Stimulated activated CD4-positive, alpha-beta T cell treated with anti-CD3 and anti-CD28 coated beads, Interleukin-2, amount 100 ng/mL, for 4 hours (primary cell): ENCODE measurements around the gene MXD1.
"Not testable (repeated sequence)": the region's sequence is repeated elsewhere in the genome, so short reads cannot be mapped to it uniquely, and the experiment has no call there.

Experiments used
- DNase-seq: peaks from one replicate; pipeline ENCODE4 v3.0.0-alpha.2; 2020; ENCODE audit warnings: low read depth

MXD1 gene, protein sequence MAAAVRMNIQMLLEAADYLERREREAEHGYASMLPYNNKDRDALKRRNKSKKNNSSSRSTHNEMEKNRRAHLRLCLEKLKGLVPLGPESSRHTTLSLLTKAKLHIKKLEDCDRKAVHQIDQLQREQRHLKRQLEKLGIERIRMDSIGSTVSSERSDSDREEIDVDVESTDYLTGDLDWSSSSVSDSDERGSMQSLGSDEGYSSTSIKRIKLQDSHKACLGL

DNA sequence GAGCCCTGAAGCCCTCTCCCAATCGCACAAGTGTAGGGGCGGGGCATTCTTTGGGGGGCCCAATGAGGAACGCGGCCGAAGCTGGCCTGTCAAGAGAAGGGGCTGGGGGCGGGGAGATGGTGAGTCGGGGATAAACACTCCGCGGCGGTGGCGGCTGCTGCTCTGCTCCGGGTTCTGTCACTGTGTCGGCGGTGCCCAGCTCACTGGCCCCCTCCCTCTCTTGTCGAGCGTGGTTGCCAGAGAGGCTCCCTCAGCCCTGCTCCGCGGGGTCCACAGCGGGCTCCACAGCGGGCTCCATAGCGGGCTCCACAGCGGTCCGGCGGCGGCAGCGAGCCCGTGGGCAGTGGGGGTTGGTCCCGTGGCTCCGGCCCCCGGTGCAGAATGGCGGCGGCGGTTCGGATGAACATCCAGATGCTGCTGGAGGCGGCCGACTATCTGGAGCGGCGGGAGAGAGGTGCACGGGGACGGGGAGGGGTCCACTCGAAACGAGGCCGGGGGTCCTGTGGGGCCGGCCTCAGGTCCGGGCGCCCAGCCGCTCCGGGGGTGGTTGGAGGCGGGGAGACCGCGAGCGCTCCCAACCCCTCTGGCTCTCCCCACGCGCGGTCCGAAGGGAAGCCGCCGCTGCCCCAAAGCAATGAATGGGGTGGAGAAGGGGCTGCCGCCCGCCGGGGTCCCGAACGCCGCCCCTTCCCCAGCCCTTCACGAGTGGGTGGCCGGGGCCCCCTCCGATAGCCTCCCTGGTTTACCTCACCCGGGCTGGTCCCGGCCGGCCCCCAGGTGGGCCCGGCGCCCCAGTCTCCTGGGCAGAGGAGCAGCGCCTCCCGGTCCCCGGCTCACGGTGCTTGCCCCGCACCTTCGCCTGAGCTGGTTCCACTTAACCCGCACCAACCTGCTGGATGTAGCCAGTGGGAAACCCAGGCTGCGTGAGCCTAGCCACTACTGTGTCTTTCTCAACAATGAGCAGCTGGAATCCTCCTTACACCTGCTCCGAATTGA, at the start of gene MXD1:
TSS of gene MXD1 (plus strand) at position 160 of the 996 bp plus-strand sequence. CDS start at position 382, 222 bp downstream.
- DNase-seq = no peak

DNA sequence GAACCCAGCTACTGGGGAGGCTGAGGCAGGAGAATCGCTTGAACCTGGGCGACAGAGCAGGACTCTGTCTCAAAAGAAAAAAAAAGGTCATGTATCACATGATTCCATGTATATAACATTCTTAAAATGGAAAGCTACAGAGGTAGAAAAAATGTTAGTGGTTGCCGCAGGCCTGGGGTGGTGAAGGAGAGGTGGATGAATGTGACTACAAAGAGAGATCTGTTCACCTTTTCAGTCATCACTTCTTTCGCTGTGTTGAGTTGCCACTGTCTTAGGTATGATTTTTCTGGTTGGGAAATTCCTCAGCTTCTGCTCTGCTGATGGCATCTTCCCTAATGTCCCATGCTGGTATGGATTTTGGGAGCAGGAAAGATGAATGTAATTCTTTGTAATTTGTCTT, 26.5 kb upstream of the MXD1 start:
- no peak for DNase-seq

- no peak for DNase-seq
Measured at GRCh38 chr2:69889302-69889701, 25.6 kb upstream of the MXD1 start.

DNA sequence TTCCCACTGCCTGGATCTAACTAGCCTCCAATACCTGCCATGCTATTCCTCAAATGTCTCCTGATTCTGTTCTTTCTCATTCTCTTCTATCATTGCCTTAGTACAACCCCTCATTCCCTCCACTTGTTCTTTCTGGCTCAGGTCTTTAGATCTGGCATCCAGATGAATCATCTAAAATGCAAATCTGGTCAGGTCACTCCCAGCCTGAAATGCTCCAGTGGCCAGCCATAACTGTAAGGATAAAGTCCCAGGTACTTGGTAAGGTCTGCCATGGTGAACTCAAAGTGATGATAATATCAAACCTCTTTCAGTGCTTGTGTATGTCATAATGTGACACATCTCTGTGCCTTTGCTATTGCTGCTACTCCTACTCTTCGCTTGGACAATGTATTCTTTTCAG, 24.0 kb upstream of the MXD1 start:
- no peak for DNase-seq

DNA sequence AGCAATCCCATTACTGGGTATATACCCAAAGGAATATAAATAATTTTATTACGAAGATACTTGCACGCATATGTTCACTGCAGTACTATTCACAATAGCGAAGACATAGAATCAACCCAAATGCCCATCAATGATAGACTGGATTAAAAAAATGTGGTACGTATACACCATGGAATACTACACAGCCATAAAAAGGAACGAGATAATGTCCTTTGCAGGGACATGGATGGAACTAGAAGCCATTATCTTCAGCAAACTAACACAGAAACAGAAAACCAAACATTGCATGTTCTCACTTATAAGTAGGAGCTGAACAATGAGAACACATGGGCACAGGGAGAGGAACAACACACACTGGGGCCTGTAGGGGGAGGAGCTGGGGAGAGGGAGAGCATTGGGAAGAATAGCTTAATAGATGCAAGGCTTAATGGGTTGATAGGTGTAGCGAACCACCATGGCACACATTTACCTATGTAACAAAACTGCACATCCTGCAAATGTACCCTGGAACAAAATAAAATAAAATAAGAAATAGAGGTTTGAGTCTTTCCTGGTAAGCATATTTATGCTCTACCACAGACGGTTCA, 22.0 kb upstream of the MXD1 start:
- not testable (repeated sequence) for DNase-seq

DNA sequence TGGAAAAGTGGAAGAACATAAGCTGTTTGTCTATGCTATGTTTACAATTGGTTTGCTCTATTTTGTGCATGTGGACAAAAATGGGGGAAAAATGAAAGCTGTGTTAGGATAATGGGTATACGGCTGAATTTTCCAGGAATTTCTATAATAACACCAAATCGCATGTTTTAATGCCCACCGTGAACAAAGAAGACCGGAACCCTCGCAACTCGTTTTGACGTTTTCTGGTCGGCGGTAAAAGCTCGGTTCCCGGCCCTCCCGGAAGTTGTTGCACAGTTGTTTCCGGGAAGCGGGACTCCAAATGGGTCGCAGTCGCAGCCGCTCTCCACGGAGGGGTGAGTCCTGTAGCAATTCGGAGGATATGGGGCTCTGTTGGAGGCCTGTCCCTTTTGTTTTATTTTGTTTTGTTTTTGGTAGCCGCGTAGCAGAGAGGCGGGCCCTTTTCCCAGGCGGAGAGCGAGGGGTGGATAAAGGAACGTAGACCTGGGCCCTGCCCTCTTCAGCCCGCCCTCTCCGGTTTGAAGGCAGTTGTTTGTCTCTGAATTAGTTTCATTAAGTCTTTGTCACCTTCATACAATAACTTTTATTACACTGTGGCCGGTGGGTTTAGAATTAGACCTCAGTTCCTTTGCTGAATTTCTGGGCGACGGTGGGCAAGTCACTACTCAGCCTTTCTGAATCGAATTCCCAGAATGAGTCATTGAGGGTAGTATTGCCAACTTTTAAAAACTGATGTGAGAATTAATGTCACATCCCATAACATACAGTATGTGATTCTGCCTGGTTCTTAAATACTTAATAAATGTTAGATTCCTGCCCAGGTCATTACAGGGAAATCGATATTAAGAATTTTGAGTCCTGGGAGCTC, 21.0 kb upstream of the MXD1 start, which contains the start of gene SNRNP27:
TSS of gene SNRNP27 (plus strand) at position 273 of the 868 bp plus-strand sequence. CDS start at position 302, 29 bp downstream.
- DNase-seq = peak; percentile 66

DNA sequence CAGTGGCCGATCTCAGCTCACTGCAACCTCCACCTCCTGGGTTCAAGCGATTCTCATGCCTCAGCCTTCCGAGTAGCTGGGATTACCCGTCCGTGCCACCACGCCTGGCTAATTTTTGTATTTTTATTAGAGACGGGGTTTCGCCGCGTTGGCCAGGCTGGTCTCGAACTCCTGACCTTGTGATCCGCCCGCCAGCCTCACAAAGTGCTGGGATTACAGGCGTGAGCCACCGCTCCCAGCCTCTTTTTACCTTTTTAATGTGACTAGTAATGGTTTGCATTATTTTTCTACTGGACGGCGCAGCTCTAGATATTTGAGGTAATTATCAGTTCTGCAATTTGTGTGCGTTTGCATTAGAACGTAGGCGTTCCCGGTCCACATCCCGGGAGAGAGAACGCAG, 20.2 kb upstream of the MXD1 start:
- not testable (repeated sequence) for DNase-seq

- DNase-seq = no peak
Measured at GRCh38 chr2:69902213-69902922, 12.5 kb upstream of the MXD1 start.

DNA sequence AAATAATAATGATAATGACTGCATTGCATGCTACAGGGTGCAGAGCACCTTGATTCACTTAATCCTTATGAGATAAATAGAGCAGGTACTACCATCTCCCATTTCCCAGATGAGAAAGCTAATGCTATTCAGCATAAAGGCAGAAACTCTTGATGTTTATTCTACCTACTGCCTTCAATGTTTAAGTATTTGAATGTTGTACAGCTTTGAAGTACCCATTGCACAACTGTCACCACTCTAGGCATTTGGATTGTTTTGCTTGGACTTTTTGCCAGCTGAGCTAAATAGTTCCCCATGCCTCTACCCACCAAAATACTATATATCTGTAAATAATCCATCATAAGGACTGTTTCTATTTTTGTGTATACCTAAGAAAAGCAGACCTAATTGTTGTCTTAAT, 7.7 kb upstream of the MXD1 start:
- no peak for DNase-seq

DNA sequence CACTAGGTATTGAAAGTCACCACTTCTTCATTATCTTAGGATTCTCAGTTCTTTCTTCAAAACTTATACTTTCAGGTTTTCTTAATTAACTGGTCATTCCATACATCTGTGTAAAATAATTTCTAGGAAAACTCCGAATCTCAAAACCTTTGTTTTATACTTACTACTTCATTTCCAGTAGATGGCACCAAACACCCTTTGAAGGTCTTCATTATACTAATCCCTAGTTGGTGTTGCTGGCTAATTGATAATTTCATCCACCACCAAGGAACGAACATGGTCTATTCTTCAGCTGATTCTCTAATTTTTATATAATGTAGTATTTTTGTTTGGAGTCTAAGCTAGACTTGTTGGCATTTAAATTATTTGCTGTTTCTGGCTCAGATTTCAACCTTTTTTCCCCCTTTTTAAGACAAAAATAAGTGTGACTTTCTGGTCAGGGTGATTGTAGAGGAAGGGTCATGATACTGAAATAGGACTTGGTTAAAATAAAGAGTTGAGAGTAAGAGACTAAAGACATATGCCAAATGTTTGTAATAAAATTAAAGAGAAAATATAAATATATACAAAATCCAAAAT, 2.8 kb upstream of the MXD1 start:
- DNase-seq = no peak

DNA sequence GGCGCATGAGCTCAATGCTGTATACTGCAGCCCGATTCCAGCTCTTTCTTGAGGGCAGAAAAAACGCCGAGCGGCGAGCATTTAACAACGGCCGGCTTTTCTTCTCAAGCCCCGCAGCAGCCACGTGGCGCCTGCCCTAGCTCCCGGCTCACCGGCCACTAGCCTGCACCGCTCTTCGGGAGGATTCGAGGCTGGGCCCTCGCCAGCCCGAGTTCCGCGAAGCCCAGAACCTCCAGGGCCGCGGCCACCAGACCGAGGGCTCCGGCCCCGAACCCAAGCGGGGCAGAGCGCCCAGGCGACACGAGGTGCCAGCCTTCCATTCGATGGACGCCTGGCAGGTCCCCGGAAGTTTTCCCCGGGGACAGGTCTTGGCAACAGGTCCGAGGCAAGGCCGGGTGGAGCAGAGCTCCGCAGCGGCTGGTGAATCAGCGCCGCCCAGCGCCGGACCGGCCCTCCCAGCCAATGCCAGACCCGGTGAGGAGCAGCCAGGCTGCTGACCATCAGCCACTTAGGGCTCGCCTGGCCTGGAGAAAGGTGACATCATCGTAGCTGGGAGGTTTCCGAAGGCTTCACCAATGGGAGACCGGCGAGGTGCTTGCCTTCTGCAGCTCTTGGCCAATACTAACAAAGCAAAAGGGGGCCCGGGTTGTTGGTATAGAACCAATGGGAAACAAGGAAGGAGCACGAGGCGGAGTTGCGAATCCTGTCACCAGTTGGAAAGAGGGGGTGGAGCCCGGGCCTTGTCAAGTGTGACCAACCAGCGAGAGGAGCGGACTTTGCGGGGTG, 552 bp upstream of the MXD1 start:
- DNase-seq = peak; percentile 100

DNA sequence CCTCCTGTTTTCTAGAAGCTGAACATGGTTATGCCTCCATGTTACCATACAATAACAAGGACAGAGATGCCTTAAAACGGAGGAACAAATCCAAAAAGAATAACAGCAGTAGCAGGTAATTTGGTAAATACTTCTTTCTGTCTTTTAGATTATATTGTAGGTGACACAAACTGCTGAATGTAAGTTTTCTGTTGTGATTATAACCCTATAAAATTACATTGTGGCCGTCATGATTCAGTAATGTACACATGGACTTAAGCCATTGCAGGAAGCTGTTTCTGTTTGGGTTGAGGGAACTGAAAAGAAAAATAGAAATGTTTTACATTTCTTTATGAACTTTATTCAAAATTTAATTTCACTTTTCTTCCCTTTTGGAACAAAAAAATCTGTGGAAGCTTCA, 1.2 kb downstream of the MXD1 start:
- no peak for DNase-seq

GRCh38 chr2:69917852-69918251, 2.9 kb downstream of the MXD1 start:
- DNase-seq = no peak

GRCh38 chr2:69918401-69918800, 3.5 kb downstream of the MXD1 start:
- DNase-seq = no peak

- no peak for DNase-seq
Measured at GRCh38 chr2:69923116-69923515, 8.2 kb downstream of the MXD1 start.

- no peak for DNase-seq
Measured at GRCh38 chr2:69926849-69927515, 12.1 kb downstream of the MXD1 start.

- DNase-seq = no peak
Measured at GRCh38 chr2:69931832-69932595, 17.1 kb downstream of the MXD1 start.

- DNase-seq = no peak
Measured at GRCh38 chr2:69932596-69932922, 17.6 kb downstream of the MXD1 start.
